BLaER1 treated with 17β-estradiol and CSF1 and Interleukin-3, amounts not matched to agents 10 nM and 100 nM (cell line): ENCODE results near the gene PTPRS.

Experiments
- H3K27ac ChIP-seq, 11 experiments: shearing (Covaris generic); formaldehyde crosslinking; 2 replicates each; pipeline ENCODE4 v1.8.1; 2022
- H3K27me3 ChIP-seq, 11 experiments: shearing (Covaris generic); formaldehyde crosslinking; 2 replicates each; pipeline ENCODE4 v1.8.1; 2022
- H3K36me3 ChIP-seq, 11 experiments: shearing (Covaris generic); formaldehyde crosslinking; 2 replicates each; pipeline ENCODE4 v1.8.1; 2022
- H3K4me1 ChIP-seq, 10 experiments: shearing (Covaris generic); formaldehyde crosslinking; 2 replicates each; pipeline ENCODE4 v1.8.1; 2022
- H3K4me2 ChIP-seq, 11 experiments: shearing (Covaris generic); formaldehyde crosslinking; 2 replicates each; pipeline ENCODE4 v1.8.1; 2022
- H3K4me3 ChIP-seq, 10 experiments: shearing (Covaris generic); formaldehyde crosslinking; 2 replicates each; pipeline ENCODE4 v1.8.1; 2022
- H3K9ac ChIP-seq, 11 experiments: shearing (Covaris generic); formaldehyde crosslinking; 2 replicates each; pipeline ENCODE4 v1.8.1; 2022
- H3K9me3 ChIP-seq, 11 experiments: shearing (Covaris generic); formaldehyde crosslinking; replicated peaks in 1 of 11; 2 replicates each; pipeline ENCODE4 v1.8.1; 2022
- H4K20me1 ChIP-seq, 11 experiments: shearing (Covaris generic); formaldehyde crosslinking; 2 replicates each; pipeline ENCODE4 v1.8.1; 2022
- Cebpa-rat ChIP-seq, 11 experiments: shearing (Covaris generic); IDR thresholded peaks; 2 replicates each; pipeline ENCODE4 v1.8.1; 2022

Gene PTPRS

DNA sequence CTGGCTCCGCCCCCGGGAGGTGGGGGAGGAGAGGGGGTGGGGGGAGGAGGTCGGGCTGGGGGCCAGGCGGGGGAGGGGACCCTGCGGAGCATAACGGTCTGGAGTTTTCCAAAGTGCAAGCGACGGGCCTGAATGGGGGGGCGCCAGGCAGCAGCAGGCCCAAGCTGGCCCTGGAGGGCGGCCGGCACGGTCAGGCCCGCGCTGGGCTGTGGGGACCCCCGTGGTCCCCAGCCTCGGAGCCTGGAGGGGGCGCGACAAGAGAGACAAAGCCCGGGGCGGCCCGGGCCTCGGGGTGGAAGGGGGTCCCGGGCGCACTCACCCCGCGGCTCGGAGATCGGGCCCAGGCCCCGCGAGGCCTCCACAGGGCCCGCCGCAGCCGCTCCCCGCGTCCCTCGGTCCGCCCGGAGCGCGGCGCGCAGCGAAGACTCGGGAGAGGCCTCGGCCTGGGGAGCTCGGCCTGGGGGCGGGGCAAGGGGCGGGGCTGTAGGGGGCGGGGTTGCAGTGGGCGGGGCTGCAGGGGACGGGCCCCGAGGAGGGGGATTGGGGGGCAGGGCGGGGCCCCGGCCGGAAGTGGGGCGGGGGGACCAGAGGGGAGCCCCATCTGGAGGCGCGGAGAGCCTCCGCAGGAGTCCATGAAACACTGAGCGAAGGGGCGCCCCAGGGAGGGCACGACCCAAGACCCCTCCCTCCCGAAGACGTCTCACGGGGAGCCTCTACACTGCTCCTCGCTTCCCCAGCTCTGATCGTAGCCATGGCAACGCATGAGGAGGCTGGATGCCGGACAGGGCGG lies 47.6 kb downstream of the PTPRS start:
- Histone ChIP-seq H3K4me3 (peak overlapping the region; percentile 62 to 82 (median 72)), H3K4me2 (peak overlapping the region; percentile 90 to 100 (median 97)), H3K4me1 (peaks cover 16 to 48% (median 33%) of the 10 kb centered on the region in 10 experiments), H3K27me3 (peaks cover 9 to 31% (median 13%) of the 10 kb centered on the region in 11 experiments; a peak in 21 of 22 replicates), H3K9ac (peak overlapping the region; percentile 82 to 93 (median 88)), H3K9me3 (no peaks in the 10 kb centered on the region), H3K36me3 (no peaks in the 10 kb centered on the region), H4K20me1 (peaks cover 0 to 63% (median 45%) of the 10 kb centered on the region in 11 experiments; a peak in 19 of 22 replicates), H3K27ac (peak overlapping the region; percentile 58 to 88 (median 85); a peak in 21 of 22 replicates)
- no peak for TF ChIP-seq Cebpa-rat (IDR thresholded peaks at IDR 0.05)

DNA sequence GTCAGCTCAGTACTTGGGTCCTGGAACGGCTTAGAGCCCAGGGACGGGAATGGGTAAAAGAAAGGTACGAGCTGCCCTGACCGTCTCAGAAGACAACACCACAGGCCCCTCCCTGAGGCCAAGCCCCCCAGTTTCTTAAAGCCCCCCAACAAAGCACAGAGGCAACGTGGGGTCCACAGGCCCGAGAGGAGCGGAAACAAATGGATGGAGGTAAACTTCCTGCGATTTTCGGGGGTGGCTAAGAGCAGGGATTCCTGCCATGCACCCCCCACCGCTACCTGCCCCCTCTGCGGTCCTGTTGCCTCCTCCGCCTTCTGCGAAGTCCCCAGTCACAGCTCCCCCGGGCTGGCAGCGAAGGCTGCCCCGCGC lies 48.2 kb downstream of the PTPRS start:
- H3K27me3 ChIP-seq, result peaks cover 9 to 31% (median 13%) of the 10 kb centered on the region in 11 experiments; a peak in 21 of 22 replicates
- peaks cover 21 to 54% (median 38%) of the 10 kb centered on the region in 10 experiments for H3K4me1 ChIP-seq
- no peaks in the 10 kb centered on the region for H3K36me3 ChIP-seq
- peak overlapping the region; percentile 88 to 100 (median 97) for H3K4me2 ChIP-seq
- peak overlapping the region in 8 of 11 experiments; percentile 30 to 88 (median 56); a peak in 13 of 22 replicates for H3K27ac ChIP-seq
- peak overlapping the region; percentile 62 to 82 (median 72) for H3K4me3 ChIP-seq
- no peaks in the 10 kb centered on the region for H3K9me3 ChIP-seq
- no peak for TF ChIP-seq Cebpa-rat (IDR thresholded peaks at IDR 0.05)
- H4K20me1 ChIP-seq, result peaks cover 0 to 69% (median 50%) of the 10 kb centered on the region in 11 experiments; a peak in 19 of 22 replicates
- H3K9ac ChIP-seq, result peak overlapping the region; percentile 52 to 93 (median 88); a peak in 20 of 22 replicates

DNA sequence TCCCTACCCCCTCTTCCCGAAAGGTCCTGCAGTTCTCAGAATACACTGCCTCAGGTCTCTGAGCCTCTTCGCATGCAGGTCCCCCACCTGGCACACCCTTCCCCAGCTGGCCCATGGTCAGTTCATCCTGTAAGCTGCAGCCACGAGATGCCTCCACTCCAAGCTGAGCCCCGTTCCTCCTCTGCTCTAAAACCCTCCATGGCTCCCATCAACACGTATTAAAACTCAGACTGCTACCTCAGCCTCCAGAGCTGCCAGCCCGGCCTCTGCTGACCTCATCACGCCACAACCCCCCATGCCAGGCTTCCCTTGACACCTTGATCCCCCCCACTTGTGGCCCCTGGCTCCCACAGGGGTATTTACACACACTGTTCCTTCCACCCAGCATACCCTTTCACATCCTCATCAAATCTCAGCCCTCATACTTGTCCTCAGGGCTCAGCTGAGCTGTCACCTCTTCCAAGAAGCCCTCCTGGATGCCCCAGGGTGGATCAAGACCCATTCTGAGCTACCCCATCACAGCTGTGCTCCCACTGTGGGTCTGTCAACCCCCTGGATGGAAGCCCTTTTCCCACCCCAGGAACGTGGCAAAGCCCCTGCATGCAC lies 48.9 kb downstream of the PTPRS start:
- H3K9ac ChIP-seq, result peak overlapping the region in 10 of 11 experiments; percentile 82 to 93 (median 88); a peak in 16 of 22 replicates
- peaks cover 0 to 77% (median 57%) of the 10 kb centered on the region in 11 experiments; a peak in 19 of 22 replicates for H4K20me1 ChIP-seq
- no peaks in the 10 kb centered on the region for H3K36me3 ChIP-seq
- no peaks in the 10 kb centered on the region; a peak in 1 of 22 replicates for H3K9me3 ChIP-seq
- no peak overlapping the region for H3K27ac ChIP-seq
- peaks cover 9 to 31% (median 13%) of the 10 kb centered on the region in 11 experiments; a peak in 21 of 22 replicates for H3K27me3 ChIP-seq
- H3K4me2 ChIP-seq, result peak overlapping the region; percentile 88 to 100 (median 97)
- peak overlapping the region in 9 of 10 experiments; percentile 66 to 82 (median 73); a peak in 12 of 20 replicates for H3K4me3 ChIP-seq
- no peak for TF ChIP-seq Cebpa-rat (IDR thresholded peaks at IDR 0.05)
- peaks cover 29 to 61% (median 46%) of the 10 kb centered on the region in 10 experiments for H3K4me1 ChIP-seq
